CMK (cell line): ENCODE results near the gene DTHD1.
A peak's percentile ranks its signal among the peaks of the same experiment; 100 is the strongest.

Experiments used
- DNase-seq: peaks from one replicate; pipeline ENCODE4 v3.0.0-alpha.2; 2010; ENCODE audit warnings: low read depth

DTHD1 gene

DNA sequence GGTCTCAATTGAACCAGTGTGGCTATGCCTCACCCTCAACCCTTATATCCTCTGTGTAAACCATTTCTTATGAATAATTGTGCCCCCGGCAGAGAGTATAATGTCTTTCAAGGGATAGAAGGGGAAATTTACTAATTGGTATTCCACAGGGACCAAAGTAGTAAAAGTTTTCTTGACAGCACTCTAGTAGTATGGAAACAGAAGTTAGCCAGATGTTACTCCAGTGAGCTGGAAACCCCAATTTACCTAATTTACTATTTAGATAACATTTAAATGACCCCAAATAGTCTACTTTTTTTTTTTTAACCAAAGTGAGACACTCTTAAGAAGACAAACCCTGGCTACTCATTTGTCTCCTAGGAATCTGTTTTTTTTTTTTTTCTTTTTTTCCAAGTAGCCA lies 32.3 kb downstream of the DTHD1 start:
- DNase-seq = no peak

- no peak for DNase-seq
Measured at GRCh38 chr4:36316607-36317006, 35.2 kb downstream of the DTHD1 start.

GRCh38 chr4:36317721-36318120 lies 36.3 kb downstream of the DTHD1 start:
- DNase-seq = no peak

- DNase-seq = no peak
Measured at GRCh38 chr4:36320117-36320896, 38.9 kb downstream of the DTHD1 start.

GRCh38 chr4:36321176-36321575 lies 39.8 kb downstream of the DTHD1 start:
- DNase-seq = no peak

DNA sequence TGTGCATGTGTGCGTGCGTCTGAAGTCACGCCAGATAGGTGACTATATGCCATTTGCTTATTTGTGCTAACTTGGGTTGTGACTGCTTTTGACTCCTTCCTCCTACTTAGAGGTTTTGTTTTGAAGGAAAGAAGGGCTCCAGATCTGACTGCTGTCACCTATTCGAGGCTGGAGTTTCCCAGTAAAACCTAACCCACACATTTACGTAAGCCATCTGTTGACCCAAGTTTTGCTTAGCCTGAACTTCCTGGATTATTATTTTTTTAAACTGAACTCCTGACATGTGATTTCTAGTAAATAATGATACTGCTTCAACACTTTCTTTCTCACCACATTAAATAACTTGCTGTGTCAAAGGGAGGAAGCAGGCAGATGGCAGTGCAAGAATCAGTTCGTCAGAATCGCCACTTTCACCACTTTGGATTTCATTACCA lies 41.5 kb downstream of the DTHD1 start:
- no peak for DNase-seq

- DNase-seq = peak; percentile 74
Measured at GRCh38 chr4:36323816-36324419, 42.5 kb downstream of the DTHD1 start.

DNA sequence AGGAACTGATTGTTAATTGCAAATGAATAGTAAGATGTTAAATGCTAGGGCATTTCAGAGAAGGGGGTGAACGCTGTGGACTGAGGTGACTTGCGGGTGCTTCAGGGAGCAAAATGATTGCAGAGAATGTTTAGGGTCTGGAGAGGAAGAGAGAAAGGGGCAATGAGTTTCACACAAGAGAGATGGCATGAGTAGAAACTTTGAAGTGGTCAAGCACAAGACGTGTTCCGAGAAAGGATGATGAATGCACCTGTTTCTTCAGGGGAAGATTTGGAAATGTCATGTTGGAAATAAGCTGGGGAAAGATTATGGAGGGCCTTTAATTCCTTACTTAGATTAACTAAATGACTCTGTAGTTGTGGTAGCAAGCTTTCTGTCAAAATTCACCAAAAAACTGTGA lies 43.4 kb downstream of the DTHD1 start:
- DNase-seq = no peak

DNA sequence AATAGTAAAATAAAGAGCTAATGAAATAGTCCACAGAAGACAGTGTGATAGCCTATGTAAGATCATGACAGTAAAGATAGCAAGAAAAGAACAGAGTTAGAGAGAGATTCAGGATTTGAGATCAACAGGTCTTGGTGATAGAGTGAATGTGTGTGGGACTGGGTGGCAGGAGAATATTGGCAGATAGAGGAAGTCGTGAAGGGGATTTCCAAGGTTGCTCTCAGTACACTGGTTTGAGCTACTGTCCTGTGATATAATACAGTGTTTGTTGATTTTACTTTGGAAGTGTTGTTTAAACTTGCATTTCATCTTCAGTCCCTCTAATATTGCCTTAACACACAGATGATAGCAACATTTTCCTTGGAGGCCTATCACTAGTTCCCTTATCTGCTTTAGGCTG lies 44.1 kb downstream of the DTHD1 start:
- no peak for DNase-seq

- no peak for DNase-seq
Measured at GRCh38 chr4:36325926-36326325, 44.5 kb downstream of the DTHD1 start.

DNA sequence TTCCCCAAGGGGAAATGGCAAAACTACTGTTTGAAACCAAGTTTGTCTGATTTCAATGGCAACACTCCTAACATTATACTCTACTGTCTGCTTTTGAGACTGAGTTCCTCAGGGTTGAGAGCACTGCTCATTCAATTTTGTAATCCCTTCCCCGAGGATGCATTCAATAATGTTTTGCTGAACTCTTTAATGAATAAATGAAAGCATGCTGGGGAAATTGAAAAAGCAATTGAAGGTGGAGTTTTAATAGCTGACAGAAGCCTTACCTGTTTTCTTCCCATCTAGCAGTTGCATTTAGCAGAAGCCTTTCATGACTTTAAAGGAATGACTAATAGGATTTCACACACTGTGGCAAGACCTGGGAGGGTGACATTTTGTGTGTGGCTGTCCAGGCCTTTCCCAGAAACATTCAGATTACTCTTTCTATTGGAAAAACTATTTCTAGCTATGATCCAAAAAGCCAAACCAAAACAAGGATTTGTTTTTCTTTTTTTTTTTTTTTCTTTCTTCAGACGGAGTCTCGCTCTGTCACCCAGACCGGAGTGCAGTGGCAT lies 45.1 kb downstream of the DTHD1 start:
- no peak for DNase-seq

DNA sequence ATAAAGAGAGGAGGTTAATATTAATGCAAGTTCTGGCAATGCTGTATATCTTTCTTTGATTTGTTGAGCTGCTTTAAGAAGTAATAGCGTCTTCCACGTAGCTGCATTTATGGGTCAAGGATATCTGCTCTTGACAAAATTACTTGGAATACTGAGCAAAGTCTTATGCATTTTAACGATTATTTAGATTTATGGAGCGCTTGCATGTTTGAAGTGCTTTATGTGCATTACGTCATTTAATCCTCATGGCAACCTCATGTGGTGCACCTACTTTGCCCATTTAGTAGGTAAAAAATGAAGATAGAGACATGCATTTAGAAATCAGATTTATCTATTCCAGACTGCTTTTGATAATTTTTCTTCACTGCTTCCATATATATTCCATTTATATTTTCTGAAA lies 46.0 kb downstream of the DTHD1 start:
- no peak for DNase-seq

DNA sequence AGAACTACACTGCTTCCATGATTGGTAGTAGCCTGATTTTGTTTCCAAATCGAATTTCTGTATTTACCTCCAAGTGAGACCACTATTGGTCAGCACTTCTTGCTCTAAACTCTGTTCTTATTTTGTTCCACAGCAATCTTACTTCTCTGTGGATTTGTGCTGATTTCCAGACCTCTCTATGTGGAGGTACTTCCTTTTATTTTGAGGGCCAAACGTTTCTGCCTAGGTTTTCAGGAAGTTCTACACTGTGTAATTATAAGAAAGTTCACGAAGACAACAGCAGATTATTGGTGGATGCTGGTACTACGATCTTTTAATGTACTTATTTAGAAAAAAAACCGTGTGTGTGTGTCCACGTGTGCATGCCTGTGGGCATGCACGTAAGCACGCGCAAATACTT lies 46.7 kb downstream of the DTHD1 start:
- no peak for DNase-seq

DNA sequence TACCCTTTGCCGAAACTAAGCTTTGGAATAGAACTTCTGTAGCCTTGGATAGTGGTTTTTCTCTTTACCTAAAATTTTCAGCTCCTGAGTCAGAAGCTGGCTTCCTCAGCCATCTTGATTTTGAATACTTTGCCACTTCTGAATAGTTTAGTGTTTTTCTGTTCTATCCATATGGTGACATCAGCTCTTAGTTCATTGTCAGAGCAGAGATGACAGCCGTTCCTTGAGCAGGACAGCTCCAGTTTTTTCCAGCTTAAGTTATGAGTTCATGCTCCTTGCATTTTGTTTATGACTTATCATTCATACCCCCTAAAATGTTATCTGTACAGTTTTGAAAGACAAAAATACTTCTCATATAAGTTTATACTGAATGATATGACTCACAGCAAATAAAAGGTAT lies 47.8 kb downstream of the DTHD1 start:
- DNase-seq = no peak

DNA sequence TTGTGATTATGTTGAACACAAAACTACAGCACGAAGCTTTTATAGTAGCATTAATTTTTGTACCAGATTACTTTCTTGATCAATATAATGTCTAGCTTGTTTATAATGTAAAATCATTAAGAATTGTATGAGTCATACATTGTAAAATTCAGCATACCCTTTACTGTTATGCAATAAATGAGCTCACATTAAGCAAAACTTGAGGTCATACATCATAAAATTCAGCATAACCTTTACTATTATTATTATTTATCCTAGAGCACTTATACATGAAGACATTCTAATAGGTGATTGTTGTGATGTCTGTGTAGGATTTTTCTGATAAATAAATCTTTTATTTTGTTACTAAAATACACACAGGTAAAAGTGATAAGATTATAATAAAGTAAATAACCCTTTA lies 49.4 kb downstream of the DTHD1 start:
- no peak for DNase-seq

- no peak for DNase-seq
Measured at GRCh38 chr4:36332023-36332781, 50.8 kb downstream of the DTHD1 start.

GRCh38 chr4:36332782-36333131 lies 51.3 kb downstream of the DTHD1 start:
- DNase-seq = no peak

- no peak for DNase-seq
Measured at GRCh38 chr4:36333303-36333877, 52.0 kb downstream of the DTHD1 start.

DNA sequence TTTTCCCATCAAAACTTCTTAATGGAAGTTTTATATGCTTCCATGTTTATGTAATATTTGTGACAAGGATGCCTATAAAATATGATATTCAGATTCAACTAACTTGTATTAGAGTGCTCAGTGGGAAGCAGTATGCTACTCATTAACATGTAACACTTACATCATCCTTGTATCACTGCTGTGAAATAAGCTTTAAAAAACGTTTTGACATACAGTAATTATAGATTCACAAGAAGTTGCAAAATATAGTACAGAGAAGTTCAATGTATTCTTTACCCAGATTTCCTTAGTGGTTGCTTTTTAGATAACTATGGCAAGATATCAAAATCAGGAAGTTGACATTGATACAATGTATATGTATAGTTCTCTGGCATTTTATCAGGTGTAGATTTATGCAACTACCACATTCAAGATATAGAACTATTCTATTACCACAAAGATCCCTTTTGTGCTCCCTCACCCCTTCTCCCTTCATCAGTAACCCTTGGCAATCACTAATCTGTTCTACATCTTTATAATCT lies 56.3 kb downstream of the DTHD1 start:
- DNase-seq = no peak

DNA sequence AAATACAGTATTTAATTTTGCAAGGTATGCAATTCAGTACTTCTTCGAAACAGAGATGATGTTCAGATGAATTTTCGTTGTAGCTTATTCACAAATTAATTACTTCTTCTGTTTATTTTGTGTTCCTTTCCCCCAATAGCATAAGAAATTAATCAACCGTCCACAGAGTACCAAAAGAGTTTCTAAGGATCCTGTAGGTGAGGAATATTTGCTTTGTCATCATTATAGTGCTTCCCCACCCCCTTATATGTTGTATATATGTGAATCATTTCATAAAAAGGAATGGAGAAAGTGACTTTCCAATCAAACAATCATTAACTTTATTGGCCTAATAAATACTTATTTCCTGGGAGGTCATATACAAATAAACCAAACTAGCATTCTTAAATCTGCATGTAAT lies 57.6 kb downstream of the DTHD1 start:
- no peak for DNase-seq

DNA sequence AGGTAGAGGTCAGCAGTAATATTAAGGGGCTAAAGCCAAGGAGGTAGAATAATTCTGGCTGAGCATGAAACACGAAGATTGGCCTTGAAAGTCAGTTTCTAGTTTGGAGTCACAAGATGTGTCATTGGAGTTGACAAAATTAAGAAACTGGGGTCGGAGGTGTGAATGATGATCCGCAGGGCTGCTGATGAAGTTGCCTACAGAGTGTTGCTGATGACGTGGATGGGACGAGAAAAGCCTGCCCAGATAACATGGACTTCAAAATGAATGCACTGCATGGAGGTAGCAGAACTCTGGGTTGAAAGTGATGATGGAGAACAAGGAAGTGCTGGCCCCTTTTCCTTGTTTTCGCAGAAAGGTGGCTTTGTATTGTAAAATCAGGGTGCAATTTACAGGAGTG lies 60.5 kb downstream of the DTHD1 start:
- no peak for DNase-seq

GRCh38 chr4:36343501-36344175 lies 62.2 kb downstream of the DTHD1 start:
- no peak for DNase-seq
